ENCODE measurements around the gene NATD1. TPM values are rescaled to one million over a fixed set of nuclear protein-coding genes. Genes with fewer than 3 reads are reported as not detected.

Gene NATD1
- total RNA-seq, 1 donor from 2014 or later = 15.7 TPM

- intact Hi-C loops (cut with DNase I) = no loop called here
- Histone ChIP-seq H3K4me1 (peaks cover 22% of the 10 kb centered on the region), H3K27me3 (ENCODE audit: low read depth) (no peaks in the 10 kb centered on the region), H3K4me3 (no peak overlapping the region), H3K9me3 (no peaks in the 10 kb centered on the region), H3K36me3 (peaks cover 37% of the 10 kb centered on the region), H3K27ac (peak overlapping the region; percentile 13)
- ATAC-seq (peak; percentile 38 to 57), DNase-seq (no peak)
- TF ChIP-seq CTCF (IDR thresholded peaks at IDR 0.05) = no peak
Observed at GRCh38 chr17:21295036-21295952, 42.1 kb upstream of the NATD1 start.

- no peak for TF ChIP-seq CTCF (IDR thresholded peaks at IDR 0.05)
- Histone ChIP-seq H3K27ac (no peak overlapping the region), H3K4me3 (no peak overlapping the region), H3K36me3 (peaks cover 29% of the 10 kb centered on the region), H3K4me1 (peaks cover 24% of the 10 kb centered on the region), H3K9me3 (no peaks in the 10 kb centered on the region), H3K27me3 (ENCODE audit: low read depth) (no peaks in the 10 kb centered on the region)
- ATAC-seq (no peak), DNase-seq (no peak)
- intact Hi-C loops (cut with DNase I) = no loop called here
Observed at GRCh38 chr17:21294321-21295035, 41.3 kb upstream of the NATD1 start.

GRCh38 chr17:21293831-21294210 is 40.6 kb upstream of the NATD1 start:
- Histone ChIP-seq H3K36me3 (peaks cover 23% of the 10 kb centered on the region), H3K9me3 (no peaks in the 10 kb centered on the region), H3K4me1 (peaks cover 31% of the 10 kb centered on the region), H3K27me3 (ENCODE audit: low read depth) (no peaks in the 10 kb centered on the region), H3K4me3 (no peak overlapping the region), H3K27ac (no peak overlapping the region)
- DNase-seq (no peak), ATAC-seq (no peak)
- no peak for TF ChIP-seq CTCF (IDR thresholded peaks at IDR 0.05)
- intact Hi-C loops (cut with DNase I) = no loop called here

- intact Hi-C loops (cut with DNase I) = no loop called here
- Histone ChIP-seq H3K4me3 (no peak overlapping the region), H3K9me3 (no peaks in the 10 kb centered on the region), H3K4me1 (peaks cover 37% of the 10 kb centered on the region), H3K27ac (no peak overlapping the region), H3K36me3 (peaks cover 16% of the 10 kb centered on the region), H3K27me3 (ENCODE audit: low read depth) (no peaks in the 10 kb centered on the region)
- ATAC-seq = no peak
- peak; percentile 44 for DNase-seq
- no peak for TF ChIP-seq CTCF (IDR thresholded peaks at IDR 0.05)
Observed at GRCh38 chr17:21292867-21293830, 39.9 kb upstream of the NATD1 start.

- TF ChIP-seq CTCF (IDR thresholded peaks at IDR 0.05) = no peak
- Histone ChIP-seq H3K4me1 (peaks cover 46% of the 10 kb centered on the region), H3K27me3 (ENCODE audit: low read depth) (no peaks in the 10 kb centered on the region), H3K27ac (no peak overlapping the region), H3K36me3 (peaks cover 15% of the 10 kb centered on the region), H3K4me3 (no peak overlapping the region), H3K9me3 (no peaks in the 10 kb centered on the region)
- ATAC-seq (no peak), DNase-seq (no peak)
- intact Hi-C loops (cut with DNase I) = no loop called here
Observed at GRCh38 chr17:21291862-21292261, 38.7 kb upstream of the NATD1 start.

All from lower lobe of right lung (tissue), 2 donors.